PC-9 (cell line): Measurements from ENCODE around the gene WFDC1. TPM values are rescaled to one million over a fixed set of nuclear protein-coding genes. Genes with fewer than 3 reads are reported as not detected.

Experiments used
- BruUV-seq: library from RNA; stranded (reverse); fragments of 400-500 nt; replicated peaks from 2 replicates; lab custom pipeline; 2021; lab: Mats Ljungman, UMichigan
- CTCF ChIA-PET: fragments of 300-600 bp; sonication (Branson Sonifier 250); formaldehyde crosslinking; loops from one replicate; lab custom pipeline; 2022; ENCODE audit warnings: antibody characterized with exemption; lab: Charles Lee
- POLR2A ChIA-PET: fragments of 300-600 bp; sonication (Branson Sonifier 250); formaldehyde crosslinking; loops from one replicate; lab custom pipeline; 2022; ENCODE audit warnings: antibody characterized with exemption; ENCODE audit not compliant: unreplicated experiment; lab: Charles Lee
- DNase-seq, 2 experiments: peaks; one replicate each; pipeline versions ENCODE4 v3.0.0 to v3.0.0-alpha.2; 2015 to 2022; ENCODE audit warnings: mixed read lengths in 1 of 2
- H2AFZ ChIP-seq: fragments of 200-600 bp; sonication (generic); 2 replicates; pipeline ENCODE4 v1.8.1; 2017; ENCODE audit warnings: antibody characterized with exemption
- H3F3A ChIP-seq: fragments of 200-600 bp; sonication (generic); 2 replicates; pipeline ENCODE4 v1.8.1; 2017; ENCODE audit warnings: antibody characterized with exemption, mild to moderate bottlenecking, low read depth; ENCODE audit not compliant: insufficient read depth
- H3K27ac ChIP-seq: fragments of 200-600 bp; sonication (generic); 2 replicates; pipeline ENCODE4 v1.6.1; 2016; ENCODE audit warnings: mixed run types
- H3K27me3 ChIP-seq: fragments of 200-600 bp; sonication (generic); 2 replicates; pipeline ENCODE4 v1.6.1; 2016; ENCODE audit warnings: low read depth, mixed run types; ENCODE audit not compliant: insufficient read depth
- H3K36me3 ChIP-seq: fragments of 200-600 bp; sonication (generic); 2 replicates; pipeline ENCODE4 v1.6.1; 2016; ENCODE audit warnings: low read depth, mixed run types
- H3K4me1 ChIP-seq: fragments of 200-600 bp; sonication (generic); replicated peaks from 2 replicates; pipeline ENCODE4 v1.6.1; 2016; ENCODE audit warnings: mixed run types; ENCODE audit not compliant: insufficient read depth
- H3K4me2 ChIP-seq: fragments of 200-600 bp; sonication (generic); 2 replicates; pipeline ENCODE4 v1.6.1; 2017; ENCODE audit warnings: mixed run types
- H3K4me3 ChIP-seq: fragments of 200-600 bp; sonication (generic); 2 replicates; pipeline ENCODE4 v1.6.1; 2016; ENCODE audit warnings: mixed run types
- H3K79me2 ChIP-seq: fragments of 200-600 bp; sonication (generic); 2 replicates; pipeline ENCODE4 v1.6.1; 2017; ENCODE audit warnings: low read depth, mixed run types
- H3K9me2 ChIP-seq: fragments of 200-600 bp; sonication (generic); 2 replicates; pipeline ENCODE4 v1.8.1; 2017; ENCODE audit warnings: mild to moderate bottlenecking; ENCODE audit not compliant: insufficient read depth
- H3K9me3 ChIP-seq: fragments of 200-600 bp; sonication (generic); 2 replicates; pipeline ENCODE4 v1.8.1; 2016; ENCODE audit warnings: low read depth; ENCODE audit not compliant: insufficient read depth
- H4K20me1 ChIP-seq: fragments of 200-600 bp; sonication (generic); 2 replicates; pipeline ENCODE4 v1.8.1; 2017; ENCODE audit not compliant: insufficient read depth
- EZH2 ChIP-seq: fragments of 200-600 bp; sonication (generic); IDR thresholded peaks from 2 replicates; pipeline ENCODE4 v1.8.0; 2017; ENCODE audit warnings: antibody characterized with exemption, low read depth
- intact Hi-C: fragments of 100-400 bp; cut with micrococcal nuclease; formaldehyde crosslinking; loops from one replicate; pipeline ENCODE4 v1.10.0; 2022; ENCODE audit not compliant: unreplicated experiment
- total RNA-seq: library from RNA; stranded (reverse); gene quantifications from 2 replicates; pipeline ENCODE4 v1.2.3, GENCODE V29; 2021
- TF ChIP-seq, protein P1 (sequence below): fragments of 200-600 bp; sonication (generic); conservative IDR thresholded peaks from 2 replicates; pipeline ENCODE4 v1.6.1; 2017; ENCODE audit warnings: mixed run types, antibody characterized with exemption, mild to moderate bottlenecking, moderate library complexity

Gene WFDC1
- total RNA-seq, 1 experiment from 2014 or later: not detected

DNA sequence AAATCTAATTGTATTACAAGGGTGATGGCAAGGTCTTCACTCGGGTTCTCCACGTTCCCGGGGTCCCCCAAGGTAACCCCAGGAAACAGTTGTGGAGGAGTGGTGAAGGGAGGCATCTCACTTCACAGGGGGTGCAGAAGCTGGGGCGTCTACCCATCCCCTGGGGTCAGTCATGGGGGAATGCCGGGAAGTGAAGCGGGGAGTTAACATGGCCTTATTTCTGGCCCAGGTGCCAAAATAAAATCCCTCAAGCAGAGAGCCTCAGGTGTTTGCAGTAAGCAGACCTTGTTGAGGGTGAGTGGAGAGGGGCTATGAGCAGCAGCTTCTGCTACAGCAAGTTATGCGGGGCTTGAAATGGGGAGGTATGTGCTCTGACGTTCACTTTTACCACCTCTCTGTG lies 64.6 kb downstream of the WFDC1 start:
- intact Hi-C loops: no loop called here
- Histone ChIP-seq H3K9me2 (no peaks in the 10 kb centered on the region), H4K20me1 (no peaks in the 10 kb centered on the region), H3K4me1 (peaks cover 59% of the 10 kb centered on the region), H3K9me3 (no peaks in the 10 kb centered on the region), H2AFZ (no peak overlapping the region), H3F3A (peaks cover 30% of the 10 kb centered on the region), H3K79me2 (no peaks in the 10 kb centered on the region), H3K4me3 (no peak overlapping the region), H3K27ac (no peak overlapping the region), H3K4me2 (no peak overlapping the region), H3K27me3 (no peaks in the 10 kb centered on the region), H3K36me3 (no peaks in the 10 kb centered on the region)
- POLR2A ChIA-PET: no interaction called here
- BruUV-seq: no TSS peak
- DNase-seq: no peak
- TF ChIP-seq, protein P1, sequence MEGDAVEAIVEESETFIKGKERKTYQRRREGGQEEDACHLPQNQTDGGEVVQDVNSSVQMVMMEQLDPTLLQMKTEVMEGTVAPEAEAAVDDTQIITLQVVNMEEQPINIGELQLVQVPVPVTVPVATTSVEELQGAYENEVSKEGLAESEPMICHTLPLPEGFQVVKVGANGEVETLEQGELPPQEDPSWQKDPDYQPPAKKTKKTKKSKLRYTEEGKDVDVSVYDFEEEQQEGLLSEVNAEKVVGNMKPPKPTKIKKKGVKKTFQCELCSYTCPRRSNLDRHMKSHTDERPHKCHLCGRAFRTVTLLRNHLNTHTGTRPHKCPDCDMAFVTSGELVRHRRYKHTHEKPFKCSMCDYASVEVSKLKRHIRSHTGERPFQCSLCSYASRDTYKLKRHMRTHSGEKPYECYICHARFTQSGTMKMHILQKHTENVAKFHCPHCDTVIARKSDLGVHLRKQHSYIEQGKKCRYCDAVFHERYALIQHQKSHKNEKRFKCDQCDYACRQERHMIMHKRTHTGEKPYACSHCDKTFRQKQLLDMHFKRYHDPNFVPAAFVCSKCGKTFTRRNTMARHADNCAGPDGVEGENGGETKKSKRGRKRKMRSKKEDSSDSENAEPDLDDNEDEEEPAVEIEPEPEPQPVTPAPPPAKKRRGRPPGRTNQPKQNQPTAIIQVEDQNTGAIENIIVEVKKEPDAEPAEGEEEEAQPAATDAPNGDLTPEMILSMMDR: no peak
- CTCF ChIA-PET: no interaction called here

DNA sequence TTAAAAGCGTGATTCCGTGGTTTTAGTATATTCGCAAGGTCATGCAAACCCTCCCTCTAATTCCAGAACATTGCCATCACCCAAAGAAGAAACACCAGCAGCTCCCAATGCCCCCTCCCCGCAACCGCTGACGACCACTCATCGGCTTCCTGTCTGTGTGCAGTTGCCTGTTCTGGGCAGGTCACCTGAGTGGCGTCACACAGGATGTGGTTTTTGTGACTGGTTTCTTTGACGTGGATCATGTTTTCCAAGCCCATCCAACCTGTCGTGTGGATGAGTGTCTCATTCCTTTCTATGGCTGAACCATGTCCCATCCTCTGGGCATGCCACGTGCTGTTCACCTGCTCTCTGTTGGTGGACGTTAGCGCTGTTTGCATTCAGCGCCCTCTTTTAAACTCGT lies 65.5 kb downstream of the WFDC1 start:
- no peaks in the 10 kb centered on the region for H3K9me3 ChIP-seq
- TF ChIP-seq EZH2: no peak
- TF ChIP-seq, protein P1: no peak
- no peak overlapping the region for H3K27ac ChIP-seq
- no peak overlapping the region for H3K4me3 ChIP-seq
- H3K4me2 ChIP-seq: 0 out of 2 replicates have a peak overlapping the region, but pooled peaks have one; percentile 1
- no peaks in the 10 kb centered on the region for H3K79me2 ChIP-seq
- BruUV-seq: no TSS peak
- ChIA-PET CTCF (no interaction called here), POLR2A (no interaction called here)
- intact Hi-C loops: no loop called here
- peaks cover 27% of the 10 kb centered on the region for H3F3A ChIP-seq
- no peaks in the 10 kb centered on the region for H3K9me2 ChIP-seq
- H3K36me3 ChIP-seq: no peaks in the 10 kb centered on the region
- no peaks in the 10 kb centered on the region for H3K27me3 ChIP-seq
- peaks cover 53% of the 10 kb centered on the region for H3K4me1 ChIP-seq
- H4K20me1 ChIP-seq: no peaks in the 10 kb centered on the region
- no peak overlapping the region for H2AFZ ChIP-seq
- DNase-seq: peak in 1 of 2 experiments; percentile 23

DNA sequence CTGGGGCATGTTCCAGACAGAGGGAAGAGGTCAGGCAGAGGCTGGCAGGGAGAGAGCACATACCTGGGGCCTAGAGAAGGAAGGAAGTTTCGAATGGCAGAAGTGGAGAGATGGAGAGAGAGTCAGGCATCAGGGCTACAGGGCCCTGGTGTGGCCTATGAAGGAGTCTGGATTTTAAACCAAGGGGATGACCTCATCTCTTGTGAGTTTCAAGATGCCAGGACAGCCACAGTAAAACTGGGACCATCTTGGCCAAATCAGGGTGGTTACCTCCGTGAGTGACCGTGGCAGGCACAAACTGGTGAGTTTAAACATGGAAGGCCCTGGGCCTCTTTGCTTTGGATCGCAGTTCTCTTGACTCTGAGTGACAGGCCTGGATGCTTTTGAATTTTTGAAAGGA lies 66.1 kb downstream of the WFDC1 start:
- H3K27ac ChIP-seq: no peak overlapping the region
- no peaks in the 10 kb centered on the region for H3K36me3 ChIP-seq
- H3K27me3 ChIP-seq: no peaks in the 10 kb centered on the region
- intact Hi-C loops: no loop called here
- no peak overlapping the region for H3K4me3 ChIP-seq
- H4K20me1 ChIP-seq: no peaks in the 10 kb centered on the region
- BruUV-seq: no TSS peak
- DNase-seq: no peak
- no peaks in the 10 kb centered on the region for H3K79me2 ChIP-seq
- peaks cover 25% of the 10 kb centered on the region for H3F3A ChIP-seq
- ChIA-PET POLR2A (interaction anchor here (0.6 kb wide), 1 partner anchor 617 kb away, joined by 3 read pairs; no protein-coding TSS in a partner anchor), CTCF (no interaction called here)
- H3K4me1 ChIP-seq: peaks cover 50% of the 10 kb centered on the region
- 0 out of 2 replicates have a peak overlapping the region, but pooled peaks have one; percentile 1 for H3K4me2 ChIP-seq
- H2AFZ ChIP-seq: no peak overlapping the region
- H3K9me2 ChIP-seq: no peaks in the 10 kb centered on the region
- TF ChIP-seq, protein P1: no peak
- no peak for TF ChIP-seq EZH2
- no peaks in the 10 kb centered on the region for H3K9me3 ChIP-seq
